Gastrocnemius medialis (tissue), 4 donors: Measurements from ENCODE around the gene MSANTD7. TPM values are rescaled to one million over a fixed set of nuclear protein-coding genes. Genes with fewer than 3 reads are reported as not detected.

Experiments
- ATAC-seq, 2 donors: fragments of 150-250 bp; one replicate each; pipeline ENCODE4 v1.9.1; 2016
- DNase-seq, 2 donors: peaks; one replicate each; pipeline ENCODE4 v3.0.0-alpha.2; 2019
- H3K27ac ChIP-seq, 4 donors: fragments of 200-600 bp; sonication (generic); 1 replicate in 1 of 4; 2 replicates in 3 of 4; pipeline ENCODE4 v1.5.1; 2016 to 2018; ENCODE audit warnings: mild to moderate bottlenecking in 2 of 4, moderate library complexity in 1 of 4
- H3K27me3 ChIP-seq, 3 donors: fragments of 200-600 bp; sonication (generic) in 2 of 3; 1 replicate in 1 of 3; 2 replicates in 2 of 3; pipeline versions ENCODE4 v1.5.1 to v1.6.0; 2016 to 2019; ENCODE audit warnings: mild to moderate bottlenecking in 1 of 3, moderate library complexity in 1 of 3
- H3K36me3 ChIP-seq, 2 donors: fragments of 200-600 bp; sonication (generic) in 1 of 2; one replicate each; pipeline ENCODE4 v1.5.1; 2017 to 2018
- H3K4me1 ChIP-seq, 2 donors: fragments of 200-600 bp; sonication (generic) in 1 of 2; one replicate each; pipeline ENCODE4 v1.5.1; 2016 to 2017; ENCODE audit warnings: mild to moderate bottlenecking in 2 of 2
- H3K4me3 ChIP-seq, 4 donors: fragments of 200-600 bp; sonication (generic) in 3 of 4; 1 replicate in 1 of 4; 2 replicates in 3 of 4; pipeline ENCODE4 v1.5.1; 2016 to 2019; ENCODE audit warnings: mild to moderate bottlenecking in 2 of 4
- H3K9me3 ChIP-seq, 3 donors: fragments of 200-600 bp; sonication (generic) in 2 of 3; 1 replicate in 1 of 3; 2 replicates in 2 of 3; pipeline ENCODE4 v1.5.1; 2016 to 2019
- CTCF ChIP-seq, 5 experiments: fragments of 450-650 bp in 3 of 5; fragments of 200-600 bp in 2 of 5; sonication (generic) in 2 of 5; IDR thresholded peaks in 4 of 5; conservative IDR thresholded peaks in 1 of 5; 1 replicate in 4 of 5; 2 replicates in 1 of 5; pipeline ENCODE4 v1.5.1; 2016 to 2019; ENCODE audit warnings: antibody characterized with exemption in 5 of 5, mild to moderate bottlenecking in 3 of 5, moderate library complexity in 3 of 5
- POLR2A ChIP-seq, 2 donors: fragments of 450-650 bp; IDR thresholded peaks; one replicate each; pipeline ENCODE4 v1.6.1; 2017; ENCODE audit warnings: antibody characterized with exemption in 2 of 2, mild to moderate bottlenecking in 2 of 2, moderate library complexity in 2 of 2
- in situ Hi-C, 4 donors: fragments of 200-750 bp; cut with MboI; loops; one replicate each; pipeline versions ENCODE4 v1.15.0 to v1.8.0; 2017; ENCODE audit warnings: low sequenced_read_pairs in 4 of 4
- intact Hi-C: fragments of 100-400 bp; cut with DNase I; formaldehyde crosslinking; loops from one replicate; pipeline ENCODE4 v1.15.1; 2023; ENCODE audit warnings: low total_unique reads
- total RNA-seq, 4 donors: library from RNA; depleted of rRNA; stranded (reverse); fragments of >200 nt; gene quantifications; one replicate each; pipeline versions ENCODE4 v1.1.0 to v1.2.3, GENCODE V29; 2016

Gene MSANTD7
- total RNA-seq, 4 donors from 2014 or later, result 4.7 to 8.5 (median 5.8) TPM

GRCh38 chr10:14822879-14823755 is 15.0 kb upstream of the MSANTD7 start:
- DNase-seq (no peak), ATAC-seq (no peak)
- TF ChIP-seq CTCF (IDR thresholded peaks at IDR 0.05 in 4 of 5, conservative IDR thresholded peaks at IDR 0.05 in 1 of 5) (peak in 2 of 5 experiments; percentile 28 to 33), POLR2A (IDR thresholded peaks at IDR 0.05) (no peak)

GRCh38 chr10:14823966-14824365 is 14.1 kb upstream of the MSANTD7 start:
- no peaks in the 10 kb centered on the region for H3K36me3 ChIP-seq
- H3K4me3 ChIP-seq, result no peak overlapping the region
- in situ Hi-C loops (loop anchor here in 1 of 4 donors (10.0 kb wide), 1 partner anchor 319 kb away; no protein-coding TSS in a partner anchor), intact Hi-C loops (loop anchor here (10.0 kb wide), 1 partner anchor 329 kb away; no protein-coding TSS in a partner anchor)
- no peaks in the 10 kb centered on the region for H3K4me1 ChIP-seq
- TF ChIP-seq POLR2A (IDR thresholded peaks at IDR 0.05) (no peak), CTCF (IDR thresholded peaks at IDR 0.05 in 4 of 5, conservative IDR thresholded peaks at IDR 0.05 in 1 of 5) (no peak)
- no peak overlapping the region for H3K27ac ChIP-seq
- ATAC-seq, result no peak
- no peaks in the 10 kb centered on the region for H3K27me3 ChIP-seq
- H3K9me3 ChIP-seq, result no peaks in the 10 kb centered on the region
- DNase-seq, result no peak

More at GRCh38 chr10:14822879-14823755, 15.0 kb upstream of the MSANTD7 start:
- intact Hi-C loops (loop anchor here (10.0 kb wide), 1 partner anchor 328 kb away; no protein-coding TSS in a partner anchor), in situ Hi-C loops (loop anchor here in 1 of 4 donors (10.0 kb wide), 1 partner anchor 318 kb away; no protein-coding TSS in a partner anchor)
- Histone ChIP-seq H3K9me3 (no peaks in the 10 kb centered on the region), H3K27ac (no peak overlapping the region), H3K27me3 (no peaks in the 10 kb centered on the region), H3K4me3 (no peak overlapping the region), H3K36me3 (no peaks in the 10 kb centered on the region), H3K4me1 (no peaks in the 10 kb centered on the region)

GRCh38 chr10:14826076-14826829 is 11.9 kb upstream of the MSANTD7 start:
- H3K4me3 ChIP-seq, result no peak overlapping the region
- H3K4me1 ChIP-seq, result no peaks in the 10 kb centered on the region
- H3K36me3 ChIP-seq, result no peaks in the 10 kb centered on the region
- H3K27ac ChIP-seq, result no peak overlapping the region
- H3K9me3 ChIP-seq, result no peaks in the 10 kb centered on the region
- no peak for TF ChIP-seq POLR2A (IDR thresholded peaks at IDR 0.05)
- no peak for TF ChIP-seq CTCF (IDR thresholded peaks at IDR 0.05 in 4 of 5, conservative IDR thresholded peaks at IDR 0.05 in 1 of 5)
- ATAC-seq (no peak), DNase-seq (no peak)
- intact Hi-C loops (loop anchor here (10.0 kb wide), 1 partner anchor 331 kb away; no protein-coding TSS in a partner anchor), in situ Hi-C loops (loop anchor here in 3 of 4 donors (10.0 to 25.0 kb wide), 3 partner anchors 136 to 321 kb away; partner anchors contain the start of genes ACBD7 (in 1 of the 3), DCLRE1C (in 1 of the 3), MEIG1 (in 1 of the 3) and RPP38 (in 1 of the 3))
- no peaks in the 10 kb centered on the region for H3K27me3 ChIP-seq

GRCh38 chr10:14833106-14833505 is 5.0 kb upstream of the MSANTD7 start:
- ATAC-seq, result no peak
- intact Hi-C loops, result no loop called here

More at GRCh38 chr10:14833106-14833505, 5.0 kb upstream of the MSANTD7 start:
- no peak for DNase-seq
- TF ChIP-seq CTCF (IDR thresholded peaks at IDR 0.05 in 4 of 5, conservative IDR thresholded peaks at IDR 0.05 in 1 of 5) (no peak), POLR2A (IDR thresholded peaks at IDR 0.05) (no peak)
- in situ Hi-C loops, result loop anchor here in 2 of 4 donors (25.0 kb wide), 2 partner anchors 129 to 254 kb away; partner anchors contain the start of genes ACBD7 (in 1 of the 2), DCLRE1C (in 1 of the 2), MEIG1 (in 1 of the 2) and RPP38 (in 1 of the 2)
- H3K36me3 ChIP-seq, result peaks cover 0 to 5% of the 10 kb centered on the region in 2 donors
- no peaks in the 10 kb centered on the region for H3K9me3 ChIP-seq
- peak overlapping the region in 1 of 4 donors; percentile 98 for H3K27ac ChIP-seq
- H3K4me3 ChIP-seq, result no peak overlapping the region
- H3K27me3 ChIP-seq, result no peaks in the 10 kb centered on the region
- H3K4me1 ChIP-seq, result peaks cover 14 to 15% of the 10 kb centered on the region in 2 donors
